ENCODE measurements around the gene NDUFA6.
"Not testable (repeated sequence)": the region's sequence is repeated elsewhere in the genome, so short reads cannot be mapped to it uniquely, and the experiment has no call there.

GRCh38 chr22:42112793-42113192, 22.2 kb upstream of the NDUFA6 start:
- TF ChIP-seq CTCF (IDR thresholded peaks at IDR 0.05; ENCODE audit: low read depth, low read length, missing input control), result peak; percentile 30
- not testable (repeated sequence) for TF ChIP-seq HNF4A (conservative IDR thresholded peaks at IDR 0.05)

Data from liver (tissue), 3 donors.